C4-2B (cell line): ENCODE results near the gene SLC6A1.
"Not testable (repeated sequence)": the region's sequence is repeated elsewhere in the genome, so short reads cannot be mapped to it uniquely, and the experiment has no call there.

ENCODE experiments used
- H3K27ac ChIP-seq: fragments of 450-650 bp; 2 replicates; pipeline ENCODE4 v1.5.1; 2017
- ZFX ChIP-seq: fragments of 450-650 bp; IDR thresholded peaks from 2 replicates; pipeline ENCODE4 v1.6.1; 2017
- TF ChIP-seq, protein P1 (sequence below): fragments of 450-650 bp; conservative IDR thresholded peaks from 2 replicates; pipeline ENCODE4 v1.5.1; 2017; ENCODE audit warnings: mild to moderate bottlenecking

SLC6A1 gene

DNA sequence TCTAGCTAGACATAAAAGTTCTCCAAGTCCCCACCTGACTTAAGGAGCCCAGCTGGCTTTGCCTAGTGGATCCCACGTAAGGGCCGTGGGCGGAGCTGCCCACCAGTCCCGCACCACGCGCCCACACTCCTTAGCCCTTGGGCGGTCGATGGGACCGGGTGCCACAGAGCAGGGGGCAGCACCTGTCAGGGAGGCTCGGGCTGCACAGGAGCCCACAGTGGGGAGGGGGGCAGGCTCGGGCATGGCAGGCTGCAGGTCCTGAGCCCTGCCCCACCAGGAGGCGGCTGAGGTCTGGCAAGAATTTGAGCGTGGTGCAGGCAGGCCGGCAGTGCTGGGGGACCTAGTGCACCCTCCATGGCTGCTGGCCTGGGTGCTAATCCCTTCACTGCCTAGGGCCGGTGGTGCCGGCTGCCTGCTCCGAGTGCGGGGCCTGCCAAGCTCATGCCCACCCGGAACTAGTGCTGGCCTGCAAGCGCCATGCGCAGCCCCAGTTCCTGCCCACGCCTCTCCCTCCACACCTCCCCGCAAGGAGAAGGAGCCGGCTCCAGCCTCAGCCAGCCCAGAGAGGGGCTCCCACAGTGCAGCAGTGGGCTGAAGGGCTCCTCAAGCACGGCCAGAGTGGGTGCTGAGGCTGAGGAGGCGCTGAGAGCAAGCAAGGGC lies 78.7 kb downstream of the SLC6A1 start:
- TF ChIP-seq, protein P1, sequence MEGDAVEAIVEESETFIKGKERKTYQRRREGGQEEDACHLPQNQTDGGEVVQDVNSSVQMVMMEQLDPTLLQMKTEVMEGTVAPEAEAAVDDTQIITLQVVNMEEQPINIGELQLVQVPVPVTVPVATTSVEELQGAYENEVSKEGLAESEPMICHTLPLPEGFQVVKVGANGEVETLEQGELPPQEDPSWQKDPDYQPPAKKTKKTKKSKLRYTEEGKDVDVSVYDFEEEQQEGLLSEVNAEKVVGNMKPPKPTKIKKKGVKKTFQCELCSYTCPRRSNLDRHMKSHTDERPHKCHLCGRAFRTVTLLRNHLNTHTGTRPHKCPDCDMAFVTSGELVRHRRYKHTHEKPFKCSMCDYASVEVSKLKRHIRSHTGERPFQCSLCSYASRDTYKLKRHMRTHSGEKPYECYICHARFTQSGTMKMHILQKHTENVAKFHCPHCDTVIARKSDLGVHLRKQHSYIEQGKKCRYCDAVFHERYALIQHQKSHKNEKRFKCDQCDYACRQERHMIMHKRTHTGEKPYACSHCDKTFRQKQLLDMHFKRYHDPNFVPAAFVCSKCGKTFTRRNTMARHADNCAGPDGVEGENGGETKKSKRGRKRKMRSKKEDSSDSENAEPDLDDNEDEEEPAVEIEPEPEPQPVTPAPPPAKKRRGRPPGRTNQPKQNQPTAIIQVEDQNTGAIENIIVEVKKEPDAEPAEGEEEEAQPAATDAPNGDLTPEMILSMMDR, result no peak
- TF ChIP-seq ZFX, result no peak
- H3K27ac ChIP-seq, result no peak overlapping the region

DNA sequence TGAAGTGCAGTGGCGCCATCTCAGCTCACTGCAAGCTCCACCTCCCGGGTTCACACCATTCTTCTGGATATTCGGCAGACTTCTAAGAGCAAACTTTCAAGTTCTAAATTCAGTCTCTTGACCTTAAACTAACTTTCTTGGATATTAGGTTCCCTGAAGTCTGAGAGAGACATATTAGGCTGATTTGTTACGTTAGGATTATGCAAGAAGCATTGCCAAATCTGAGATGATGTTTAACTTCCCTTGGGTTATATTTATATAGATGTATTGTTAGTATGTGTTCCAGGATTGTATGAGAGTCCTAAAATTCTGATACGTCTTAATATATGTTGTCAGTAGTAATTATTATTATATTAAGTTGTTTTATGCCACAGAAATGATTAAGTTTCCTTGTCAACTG lies 80.1 kb downstream of the SLC6A1 start:
- no peak for TF ChIP-seq ZFX
- TF ChIP-seq, protein P1, result no peak
- H3K27ac ChIP-seq, result no peak overlapping the region

DNA sequence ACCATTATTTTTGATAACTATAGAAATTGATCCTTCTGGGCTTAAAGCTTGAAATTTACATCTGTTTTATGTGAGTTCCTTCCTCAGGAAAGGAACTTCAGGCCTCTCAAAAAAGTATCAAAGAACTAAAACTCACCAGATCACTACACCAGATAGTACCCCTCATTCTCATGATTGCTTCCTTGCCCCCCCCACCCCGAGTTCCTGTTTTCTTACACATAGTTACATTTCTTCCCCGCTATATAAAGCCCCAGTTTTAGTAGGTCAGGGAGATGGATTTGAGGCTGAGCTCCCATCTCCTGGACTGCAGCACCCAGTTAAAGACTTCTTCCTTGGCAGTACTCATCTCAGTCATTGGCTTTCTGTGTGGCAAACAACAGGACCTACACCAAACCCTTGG lies 81.5 kb downstream of the SLC6A1 start:
- TF ChIP-seq ZFX, result no peak
- TF ChIP-seq, protein P1, result no peak
- no peak overlapping the region for H3K27ac ChIP-seq

DNA sequence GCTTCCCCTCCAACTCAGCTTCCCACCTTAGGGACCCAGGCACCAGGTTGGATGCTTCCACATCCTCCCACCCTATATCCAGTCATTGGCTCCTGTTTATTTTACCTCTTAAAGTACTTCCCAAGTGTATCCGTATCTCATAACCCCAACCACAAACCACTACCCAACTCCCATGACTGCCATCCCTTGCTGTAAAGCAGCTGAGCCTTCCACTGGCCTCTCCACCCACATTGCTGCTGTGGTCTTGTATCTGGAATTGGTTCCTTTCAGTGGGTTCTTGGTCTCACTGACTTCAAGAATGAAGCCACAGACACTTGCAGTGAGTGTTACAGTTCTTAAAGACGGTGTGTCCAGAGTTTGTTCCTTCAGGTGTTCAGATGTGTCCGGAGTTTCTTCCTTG lies 81.9 kb downstream of the SLC6A1 start:
- TF ChIP-seq ZFX, result no peak
- TF ChIP-seq, protein P1, result no peak

DNA sequence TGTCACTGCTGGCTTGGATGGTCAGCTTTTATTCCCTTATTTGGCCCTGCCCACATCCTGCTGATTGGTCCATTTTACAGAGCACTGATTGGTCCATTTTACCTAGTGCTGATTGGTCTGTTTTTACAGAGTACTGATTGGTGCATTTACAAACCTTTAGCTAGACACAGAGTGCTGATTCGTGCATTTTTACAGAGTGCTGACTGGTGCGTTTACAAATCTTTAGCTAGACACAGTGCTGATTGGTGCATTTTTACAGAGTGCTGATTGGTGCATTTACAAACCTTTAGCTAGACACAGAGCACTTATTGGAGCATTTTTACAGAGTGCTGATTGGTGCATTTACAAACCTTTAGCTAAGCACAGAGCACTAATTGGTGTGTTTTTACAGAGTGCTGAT lies 82.6 kb downstream of the SLC6A1 start:
- H3K27ac ChIP-seq, result not testable (repeated sequence)

More for the DNA sequence above, 81.9 kb downstream of the SLC6A1 start:
- no peak overlapping the region for H3K27ac ChIP-seq

DNA sequence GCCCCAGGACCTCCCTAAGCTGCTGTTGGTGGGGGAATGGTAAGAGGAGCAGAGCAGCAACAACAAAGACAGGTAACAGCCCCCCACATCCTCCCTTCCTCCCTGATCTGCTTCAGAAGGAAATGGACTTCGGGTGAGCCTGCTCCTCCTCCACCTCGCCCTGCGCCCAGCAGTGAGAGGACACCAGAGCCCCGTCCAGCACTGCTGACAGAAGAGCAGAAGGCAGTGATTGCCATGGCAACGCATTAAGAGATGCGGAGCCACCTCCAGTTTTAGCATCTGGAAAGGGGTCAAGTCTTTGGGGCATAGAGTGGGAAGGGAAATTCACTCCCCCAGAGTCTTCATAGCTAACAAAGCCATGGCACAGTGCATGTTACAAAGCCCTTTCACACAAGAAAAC lies 84.2 kb downstream of the SLC6A1 start:
- H3K27ac ChIP-seq, result no peak overlapping the region
- TF ChIP-seq ZFX, result no peak
- TF ChIP-seq, protein P1, result no peak

DNA sequence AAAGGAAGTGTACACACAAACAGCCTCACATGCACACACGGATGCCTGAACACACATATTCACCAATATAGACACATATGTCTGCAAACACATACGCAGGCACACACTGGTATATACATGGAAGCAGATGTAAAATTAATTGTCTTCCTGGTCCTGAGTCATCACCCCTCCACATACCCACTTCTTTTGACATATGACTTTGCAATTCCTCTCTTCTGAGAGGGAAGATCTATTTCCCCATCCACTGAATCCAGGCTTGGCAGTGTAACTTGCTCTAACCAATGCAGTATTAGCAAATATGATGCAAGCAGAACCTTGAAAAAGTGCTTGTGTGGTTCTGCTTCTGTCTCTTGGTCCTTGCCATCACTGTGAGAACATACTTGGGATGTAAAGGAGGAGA lies 84.9 kb downstream of the SLC6A1 start:
- H3K27ac ChIP-seq, result no peak overlapping the region
- no peak for TF ChIP-seq ZFX
- TF ChIP-seq, protein P1, result no peak

DNA sequence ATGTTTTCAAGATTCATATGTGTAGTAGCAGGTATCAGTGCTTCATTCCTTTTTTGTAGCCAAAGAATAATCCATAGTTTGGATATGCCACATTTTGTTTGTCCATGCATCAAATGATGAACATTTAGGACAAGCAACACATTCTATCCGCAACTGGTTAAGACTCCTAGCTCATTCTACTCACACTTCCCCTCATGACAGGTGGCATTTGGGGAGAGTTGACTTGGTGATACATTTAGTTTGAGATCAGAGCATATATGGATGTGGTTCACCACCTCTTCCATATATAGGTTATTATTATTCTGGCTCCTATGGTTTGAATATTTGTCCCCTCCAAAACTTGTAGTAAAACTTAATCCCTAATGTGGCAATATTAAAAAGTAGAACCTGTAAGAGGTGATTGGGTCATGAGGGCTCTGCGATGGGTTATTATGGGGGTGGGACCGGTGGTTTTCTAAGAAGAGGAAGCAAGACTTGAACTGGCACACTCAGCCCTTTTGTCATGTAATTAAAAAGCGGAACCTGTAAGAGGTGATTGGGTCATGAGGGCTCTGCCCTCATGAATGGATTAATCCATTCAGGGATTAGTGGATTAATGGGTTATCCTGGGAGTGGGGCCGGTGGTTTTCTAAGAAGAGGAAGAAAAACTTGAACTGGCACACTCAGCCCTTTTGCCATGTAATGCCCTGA lies 86.4 kb downstream of the SLC6A1 start:
- TF ChIP-seq, protein P1, result no peak
- no peak for TF ChIP-seq ZFX
- H3K27ac ChIP-seq, result no peak overlapping the region
